PC-9 (cell line): ENCODE data around the gene BAHD1. TPM values are rescaled to one million over a fixed set of nuclear protein-coding genes. Genes with fewer than 3 reads are reported as not detected.

Experiments
- BruUV-seq: library from RNA; stranded (reverse); fragments of 400-500 nt; replicated peaks from 2 replicates; lab custom pipeline; 2021; lab: Mats Ljungman, UMichigan
- CTCF ChIA-PET: fragments of 300-600 bp; sonication (Branson Sonifier 250); formaldehyde crosslinking; loops from one replicate; lab custom pipeline; 2022; ENCODE audit warnings: antibody characterized with exemption; lab: Charles Lee
- POLR2A ChIA-PET: fragments of 300-600 bp; sonication (Branson Sonifier 250); formaldehyde crosslinking; loops from one replicate; lab custom pipeline; 2022; ENCODE audit warnings: antibody characterized with exemption; ENCODE audit not compliant: unreplicated experiment; lab: Charles Lee
- DNase-seq, 2 experiments: peaks; one replicate each; pipeline versions ENCODE4 v3.0.0 to v3.0.0-alpha.2; 2015 to 2022; ENCODE audit warnings: mixed read lengths in 1 of 2
- H2AFZ ChIP-seq: fragments of 200-600 bp; sonication (generic); 2 replicates; pipeline ENCODE4 v1.8.1; 2017; ENCODE audit warnings: antibody characterized with exemption
- H3F3A ChIP-seq: fragments of 200-600 bp; sonication (generic); 2 replicates; pipeline ENCODE4 v1.8.1; 2017; ENCODE audit warnings: antibody characterized with exemption, mild to moderate bottlenecking, low read depth; ENCODE audit not compliant: insufficient read depth
- H3K27ac ChIP-seq: fragments of 200-600 bp; sonication (generic); 2 replicates; pipeline ENCODE4 v1.6.1; 2016; ENCODE audit warnings: mixed run types
- H3K27me3 ChIP-seq: fragments of 200-600 bp; sonication (generic); 2 replicates; pipeline ENCODE4 v1.6.1; 2016; ENCODE audit warnings: low read depth, mixed run types; ENCODE audit not compliant: insufficient read depth
- H3K36me3 ChIP-seq: fragments of 200-600 bp; sonication (generic); 2 replicates; pipeline ENCODE4 v1.6.1; 2016; ENCODE audit warnings: low read depth, mixed run types
- H3K4me1 ChIP-seq: fragments of 200-600 bp; sonication (generic); replicated peaks from 2 replicates; pipeline ENCODE4 v1.6.1; 2016; ENCODE audit warnings: mixed run types; ENCODE audit not compliant: insufficient read depth
- H3K4me2 ChIP-seq: fragments of 200-600 bp; sonication (generic); 2 replicates; pipeline ENCODE4 v1.6.1; 2017; ENCODE audit warnings: mixed run types
- H3K4me3 ChIP-seq: fragments of 200-600 bp; sonication (generic); 2 replicates; pipeline ENCODE4 v1.6.1; 2016; ENCODE audit warnings: mixed run types
- H3K79me2 ChIP-seq: fragments of 200-600 bp; sonication (generic); 2 replicates; pipeline ENCODE4 v1.6.1; 2017; ENCODE audit warnings: low read depth, mixed run types
- H3K9me2 ChIP-seq: fragments of 200-600 bp; sonication (generic); 2 replicates; pipeline ENCODE4 v1.8.1; 2017; ENCODE audit warnings: mild to moderate bottlenecking; ENCODE audit not compliant: insufficient read depth
- H3K9me3 ChIP-seq: fragments of 200-600 bp; sonication (generic); 2 replicates; pipeline ENCODE4 v1.8.1; 2016; ENCODE audit warnings: low read depth; ENCODE audit not compliant: insufficient read depth
- H4K20me1 ChIP-seq: fragments of 200-600 bp; sonication (generic); 2 replicates; pipeline ENCODE4 v1.8.1; 2017; ENCODE audit not compliant: insufficient read depth
- CTCF ChIP-seq: fragments of 200-600 bp; sonication (generic); conservative IDR thresholded peaks from 2 replicates; pipeline ENCODE4 v1.6.1; 2017; ENCODE audit warnings: mixed run types, antibody characterized with exemption, mild to moderate bottlenecking, moderate library complexity
- EZH2 ChIP-seq: fragments of 200-600 bp; sonication (generic); IDR thresholded peaks from 2 replicates; pipeline ENCODE4 v1.8.0; 2017; ENCODE audit warnings: antibody characterized with exemption, low read depth
- intact Hi-C: fragments of 100-400 bp; cut with micrococcal nuclease; formaldehyde crosslinking; loops from one replicate; pipeline ENCODE4 v1.10.0; 2022; ENCODE audit not compliant: unreplicated experiment
- total RNA-seq: library from RNA; stranded (reverse); gene quantifications from 2 replicates; pipeline ENCODE4 v1.2.3, GENCODE V29; 2021

The BAHD1 gene
- total RNA-seq, 1 experiment from 2014 or later = 19.1 TPM

DNA sequence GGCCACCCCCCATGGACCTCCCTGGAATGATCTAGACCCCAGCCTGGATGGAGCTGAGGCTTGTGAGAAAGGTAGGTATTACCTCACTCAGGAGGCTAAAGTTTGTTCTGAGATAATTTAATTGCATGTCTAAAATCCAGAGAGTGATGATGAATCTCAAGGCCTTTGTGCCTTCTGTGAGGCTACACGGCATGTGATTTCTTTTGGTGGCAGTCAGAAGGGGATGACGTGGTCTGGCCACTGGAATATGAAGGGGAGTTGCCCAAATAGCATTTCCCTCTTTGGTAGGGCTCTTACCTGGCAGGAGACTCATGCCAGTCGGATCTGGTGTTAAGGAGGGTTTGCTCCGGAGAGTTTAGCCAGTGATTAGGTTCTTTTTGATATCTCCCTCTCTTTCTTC lies 2.5 kb downstream of the BAHD1 start:
- Histone ChIP-seq H3F3A (peaks cover 6% of the 10 kb centered on the region; the same call in 1 of the 2 replicates), H3K36me3 (no peaks in the 10 kb centered on the region), H3K4me3 (no peak overlapping the region), H3K79me2 (peaks cover 53% of the 10 kb centered on the region), H4K20me1 (peaks cover 6% of the 10 kb centered on the region), H3K4me2 (peak overlapping the region; percentile 81; the same call in 1 of the 2 replicates), H3K9me3 (no peaks in the 10 kb centered on the region), H2AFZ (no peak overlapping the region), H3K27ac (no peak overlapping the region), H3K27me3 (no peaks in the 10 kb centered on the region), H3K4me1 (peaks cover 9% of the 10 kb centered on the region; the same call in 1 of the 2 replicates), H3K9me2 (no peaks in the 10 kb centered on the region)
- POLR2A ChIA-PET = interaction anchor here (0.5 to 0.6 kb wide), 2 partner anchors 34 to 204 kb away, joined by 6 read pairs; no protein-coding TSS in a partner anchor
- intact Hi-C loops = loop anchor here (5.0 kb wide), 1 partner anchor 64 kb away; no protein-coding TSS in a partner anchor
- TF ChIP-seq EZH2 (no peak), CTCF (no peak)
- no TSS peak for BruUV-seq
- CTCF ChIA-PET = interaction anchor here (0.6 kb wide), 1 partner anchor 129 kb away, joined by 6 read pairs; no protein-coding TSS in a partner anchor
- DNase-seq = no peak

DNA sequence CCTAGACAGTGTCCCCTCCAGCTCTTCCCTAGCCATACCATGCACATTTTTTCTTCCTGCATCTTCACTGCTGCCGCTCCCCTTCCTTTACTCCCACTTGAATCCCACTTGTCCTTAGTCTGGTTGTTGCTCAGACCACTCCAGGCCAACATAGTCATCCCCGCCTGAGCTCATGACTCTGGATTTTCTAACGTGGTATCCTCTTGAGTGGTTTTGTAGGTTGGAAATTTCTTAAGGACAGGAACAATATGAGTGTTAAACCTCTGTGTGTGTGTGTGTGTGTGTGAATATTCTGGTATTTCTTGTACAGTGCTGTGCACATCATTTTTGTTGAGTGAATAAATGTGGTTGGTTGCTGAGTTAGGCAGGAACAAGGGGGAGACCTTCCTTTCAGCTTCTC lies 3.1 kb downstream of the BAHD1 start:
- H3K36me3 ChIP-seq = no peaks in the 10 kb centered on the region
- H3K4me2 ChIP-seq = no peak overlapping the region
- no peak for DNase-seq
- no peaks in the 10 kb centered on the region for H3K9me2 ChIP-seq
- H4K20me1 ChIP-seq = peaks cover 6% of the 10 kb centered on the region
- no TSS peak for BruUV-seq
- H3K27me3 ChIP-seq = no peaks in the 10 kb centered on the region
- TF ChIP-seq EZH2 (no peak), CTCF (no peak)
- H2AFZ ChIP-seq = no peak overlapping the region
- intact Hi-C loops = loop anchor here (5.0 kb wide), 1 partner anchor 63 kb away; no protein-coding TSS in a partner anchor
- H3K79me2 ChIP-seq = peaks cover 57% of the 10 kb centered on the region
- no peak overlapping the region for H3K4me3 ChIP-seq
- peaks cover 5% of the 10 kb centered on the region; the same call in 1 of the 2 replicates for H3K4me1 ChIP-seq
- CTCF ChIA-PET = no interaction called here
- POLR2A ChIA-PET = interaction anchor here (0.6 kb wide), 1 partner anchor 204 kb away, joined by 6 read pairs; no protein-coding TSS in a partner anchor
- H3K9me3 ChIP-seq = no peaks in the 10 kb centered on the region
- H3F3A ChIP-seq = peaks cover 6% of the 10 kb centered on the region; the same call in 1 of the 2 replicates
- no peak overlapping the region for H3K27ac ChIP-seq

- Histone ChIP-seq H3K9me3 (no peaks in the 10 kb centered on the region), H3K36me3 (no peaks in the 10 kb centered on the region), H4K20me1 (peaks cover 6% of the 10 kb centered on the region), H3K4me3 (no peak overlapping the region), H2AFZ (no peak overlapping the region), H3F3A (peaks cover 6% of the 10 kb centered on the region; the same call in 1 of the 2 replicates), H3K79me2 (peaks cover 58% of the 10 kb centered on the region), H3K4me2 (no peak overlapping the region), H3K9me2 (no peaks in the 10 kb centered on the region), H3K27me3 (no peaks in the 10 kb centered on the region), H3K27ac (no peak overlapping the region), H3K4me1 (no peaks in the 10 kb centered on the region)
- no peak for DNase-seq
- TF ChIP-seq EZH2 = no peak
- no peak for TF ChIP-seq CTCF
- BruUV-seq = no TSS peak
- ChIA-PET POLR2A (interaction anchor here (0.5 to 0.6 kb wide), 2 partner anchors 19 to 101 kb away, joined by 3 to 12 read pairs; no protein-coding TSS in a partner anchor), CTCF (interaction anchor here (0.6 kb wide), 1 partner anchor 64 kb away, joined by 9 read pairs; no protein-coding TSS in a partner anchor)
- intact Hi-C loops = loop anchor here (5.0 kb wide), 1 partner anchor 63 kb away; no protein-coding TSS in a partner anchor
Measured at GRCh38 chr15:40444736-40445135, 4.0 kb downstream of the BAHD1 start.
